HG03432 (cell line): ENCODE results near the gene PRSS33.

Experiments used
- ATAC-seq: cut with Tn5 transposase; IDR thresholded peaks from one replicate; pipeline ENCODE4 v1.9.1; 2021; ENCODE audit warnings: mild to moderate bottlenecking, moderate library complexity; ENCODE audit not compliant: unreplicated experiment

The PRSS33 gene

GRCh38 chr16:2803545-2804195, 16.3 kb upstream of the PRSS33 start:
- ATAC-seq: no peak

GRCh38 chr16:2799859-2800226, 12.5 kb upstream of the PRSS33 start:
- ATAC-seq: no peak

GRCh38 chr16:2799205-2799858, 12.0 kb upstream of the PRSS33 start:
- no peak for ATAC-seq

- no peak for ATAC-seq
These were observed 11.4 kb upstream of the PRSS33 start for GRCh38 chr16:2798723-2799204.

- no peak for ATAC-seq
These were observed 8.2 kb upstream of the PRSS33 start for GRCh38 chr16:2795395-2796143.

- ATAC-seq: no peak
These were observed 5.6 kb upstream of the PRSS33 start for GRCh38 chr16:2792940-2793339.

GRCh38 chr16:2791174-2791573, 3.8 kb upstream of the PRSS33 start:
- no peak for ATAC-seq

- no peak for ATAC-seq
These were observed 3.3 kb upstream of the PRSS33 start for GRCh38 chr16:2790631-2791030.

GRCh38 chr16:2787961-2788360, 601 bp upstream of the PRSS33 start:
- ATAC-seq: no peak

GRCh38 chr16:2786826-2787151, 571 bp downstream of the PRSS33 start:
- ATAC-seq: no peak

GRCh38 chr16:2786061-2786825, 1.1 kb downstream of the PRSS33 start:
- ATAC-seq: no peak

- no peak for ATAC-seq
These were observed 2.0 kb downstream of the PRSS33 start for GRCh38 chr16:2785101-2785991.

- ATAC-seq: no peak
These were observed 2.8 kb downstream of the PRSS33 start for GRCh38 chr16:2784358-2785100.

- ATAC-seq: no peak
These were observed 3.6 kb downstream of the PRSS33 start for GRCh38 chr16:2783581-2784357.

- ATAC-seq: no peak
These were observed 4.6 kb downstream of the PRSS33 start for GRCh38 chr16:2782583-2783351.

GRCh38 chr16:2779978-2780898, 7.1 kb downstream of the PRSS33 start:
- no peak for ATAC-seq
